OCI-M2 (cell line): Measurements from ENCODE around the gene AFF2.
"Not testable (repeated sequence)": the region's sequence is repeated elsewhere in the genome, so short reads cannot be mapped to it uniquely, and the experiment has no call there.

Source experiments
- DNase-seq: peaks from one replicate; lab custom pipeline; 2025; ENCODE audit not compliant: unreplicated experiment; lab: John Stamatoyannopoulos, UW

Gene AFF2

GRCh38 chrX:148632444-148632843 lies 132.0 kb downstream of the AFF2 start:
- DNase-seq, result no peak

GRCh38 chrX:148633218-148633908 lies 132.9 kb downstream of the AFF2 start:
- no peak for DNase-seq

GRCh38 chrX:148634591-148634990 lies 134.2 kb downstream of the AFF2 start:
- no peak for DNase-seq

- DNase-seq, result no peak
Measured at GRCh38 chrX:148643460-148643859, 143.0 kb downstream of the AFF2 start.

GRCh38 chrX:148647651-148648050 lies 147.2 kb downstream of the AFF2 start:
- DNase-seq, result no peak

GRCh38 chrX:148649145-148649795 lies 148.9 kb downstream of the AFF2 start:
- no peak for DNase-seq

GRCh38 chrX:148658115-148658730 lies 157.8 kb downstream of the AFF2 start:
- no peak for DNase-seq

GRCh38 chrX:148659481-148659880 lies 159.1 kb downstream of the AFF2 start:
- DNase-seq, result no peak

- no peak for DNase-seq
Measured at GRCh38 chrX:148661035-148661434, 160.6 kb downstream of the AFF2 start.

GRCh38 chrX:148662014-148662413 lies 161.6 kb downstream of the AFF2 start:
- no peak for DNase-seq

GRCh38 chrX:148664171-148664570 lies 163.8 kb downstream of the AFF2 start:
- DNase-seq, result no peak

- DNase-seq, result no peak
Measured at GRCh38 chrX:148664995-148665394, 164.6 kb downstream of the AFF2 start.

- not testable (repeated sequence) for DNase-seq
Measured at GRCh38 chrX:148669175-148669574, 168.8 kb downstream of the AFF2 start.

- no peak for DNase-seq
Measured at GRCh38 chrX:148670277-148670676, 169.9 kb downstream of the AFF2 start.

GRCh38 chrX:148672517-148672916 lies 172.1 kb downstream of the AFF2 start:
- no peak for DNase-seq

GRCh38 chrX:148681605-148682004 lies 181.2 kb downstream of the AFF2 start:
- no peak for DNase-seq

- no peak for DNase-seq
Measured at GRCh38 chrX:148682206-148682605, 181.8 kb downstream of the AFF2 start.

GRCh38 chrX:148691456-148691855 lies 191.0 kb downstream of the AFF2 start:
- DNase-seq, result no peak

GRCh38 chrX:148695255-148695654 lies 194.8 kb downstream of the AFF2 start:
- no peak for DNase-seq

- DNase-seq, result no peak
Measured at GRCh38 chrX:148698221-148698620, 197.8 kb downstream of the AFF2 start.

GRCh38 chrX:148700021-148700420 lies 199.6 kb downstream of the AFF2 start:
- DNase-seq, result no peak

GRCh38 chrX:148713981-148714380 lies 213.6 kb downstream of the AFF2 start:
- DNase-seq, result no peak
